Suprapubic skin (tissue), 4 donors: Measurements from ENCODE around the gene VDAC1.

ENCODE experiments used
- POLR2A ChIP-seq, 2 donors: fragments of 450-650 bp; IDR thresholded peaks; one replicate each; pipeline ENCODE4 v1.6.1; 2017; ENCODE audit warnings: antibody characterized with exemption in 2 of 2, mild to moderate bottlenecking in 2 of 2, moderate library complexity in 2 of 2
- POLR2AphosphoS5 ChIP-seq, 3 donors: sonication (generic); formaldehyde crosslinking; IDR thresholded peaks; one replicate each; pipeline ENCODE4 v1.6.1; 2017; ENCODE audit warnings: antibody characterized with exemption in 3 of 3

DNA sequence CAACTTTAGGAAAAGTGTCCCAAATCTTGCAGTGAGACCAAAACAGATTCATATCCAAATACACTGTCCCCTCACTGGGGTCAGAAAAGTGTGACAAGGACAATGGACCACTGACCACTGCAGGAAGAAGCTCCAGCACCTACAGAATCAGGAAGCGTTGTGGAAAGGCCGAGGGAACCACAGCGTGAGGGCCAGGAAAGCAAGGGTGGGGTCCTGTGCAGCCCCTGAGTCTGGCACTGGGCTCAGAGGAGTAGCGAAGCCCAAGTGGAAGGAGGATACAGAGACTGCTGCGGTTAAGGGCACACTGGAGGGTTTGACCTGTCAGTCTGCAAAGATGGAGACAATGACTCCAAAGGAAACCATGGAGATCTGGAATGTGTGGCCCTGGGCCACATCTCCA lies 73.2 kb downstream of the VDAC1 start:
- no peak for TF ChIP-seq POLR2A (IDR thresholded peaks at IDR 0.05)
- TF ChIP-seq POLR2AphosphoS5 (IDR thresholded peaks at IDR 0.05), result no peak
